T-helper 17 cell (primary cell): ENCODE data around the gene YLPM1. TPM values are rescaled to one million over a fixed set of nuclear protein-coding genes. Genes with fewer than 3 reads are reported as not detected.

Source experiments
- ATAC-seq: fragments of 150-1000 bp; cut with Tn5 transposase; 2 replicates; pipeline ENCODE4 v1.10.0; 2021; ENCODE audit warnings: mild to moderate bottlenecking, moderate library complexity
- DNase-seq, 3 donors: peaks; one replicate each; pipeline versions ENCODE4 v3.0.0 to v3.0.0-alpha.2; 2020 to 2021
- H3K9me3 ChIP-seq: one replicate; pipeline ENCODE4 v1.7.0; 2013; ENCODE audit warnings: low read length, mild to moderate bottlenecking; ENCODE audit not compliant: control insufficient read depth, poor library complexity, severe bottlenecking
- H3K27ac Mint-ChIP-seq: one replicate; pipeline ENCODE4 v1.8.0; 2022; ENCODE audit warnings: mild to moderate bottlenecking, moderate library complexity, mixed read lengths
- H3K27me3 Mint-ChIP-seq: one replicate; pipeline ENCODE4 v1.8.0; 2022; ENCODE audit warnings: mixed read lengths
- H3K36me3 Mint-ChIP-seq: one replicate; pipeline ENCODE4 v1.8.0; 2022; ENCODE audit warnings: low read depth, mixed read lengths
- H3K4me1 Mint-ChIP-seq: one replicate; pipeline ENCODE4 v1.8.0; 2022; ENCODE audit warnings: mild to moderate bottlenecking, mixed read lengths
- H3K4me3 Mint-ChIP-seq: one replicate; pipeline ENCODE4 v1.8.0; 2022; ENCODE audit warnings: mild to moderate bottlenecking, moderate library complexity, mixed read lengths
- total RNA-seq, 4 donors: library from RNA in 2 of 4; stranded (reverse) in 2 of 4; gene quantifications; one replicate each; pipeline ENCODE4 v1.2.3 and lab custom pipeline; 2022 to 2026

YLPM1 gene
- total RNA-seq, 2 donors from 2014 or later: 90.2 to 90.9 TPM

- Mint-ChIP-seq H3K36me3 (peaks cover 24% of the 10 kb centered on the region), H3K27me3 (no peaks in the 10 kb centered on the region), H3K4me1 (peaks cover 25% of the 10 kb centered on the region), H3K4me3 (no peak overlapping the region), H3K27ac (peak overlapping the region; percentile 66)
- ATAC-seq (no peak), DNase-seq (no peak)
- H3K9me3 ChIP-seq: no peaks in the 10 kb centered on the region
Observed at GRCh38 chr14:74800780-74801179, 37.7 kb downstream of the YLPM1 start.

- DNase-seq: no peak
- Mint-ChIP-seq H3K27ac (no peak overlapping the region), H3K27me3 (no peaks in the 10 kb centered on the region), H3K36me3 (peaks cover 21% of the 10 kb centered on the region), H3K4me3 (no peak overlapping the region), H3K4me1 (peaks cover 22% of the 10 kb centered on the region)
- no peak for ATAC-seq
- H3K9me3 ChIP-seq: no peaks in the 10 kb centered on the region
Observed at GRCh38 chr14:74801396-74801795, 38.3 kb downstream of the YLPM1 start.

GRCh38 chr14:74804219-74804825 lies 41.2 kb downstream of the YLPM1 start:
- ATAC-seq: peak; percentile 41
- Mint-ChIP-seq H3K4me1 (peaks cover 15% of the 10 kb centered on the region), H3K27me3 (no peaks in the 10 kb centered on the region), H3K4me3 (no peak overlapping the region), H3K27ac (no peak overlapping the region), H3K36me3 (peaks cover 12% of the 10 kb centered on the region)
- H3K9me3 ChIP-seq: no peaks in the 10 kb centered on the region
- no peak for DNase-seq

- no peaks in the 10 kb centered on the region for H3K9me3 ChIP-seq
- H3K27ac Mint-ChIP-seq: no peak overlapping the region
- no peak for DNase-seq
- peaks cover 14% of the 10 kb centered on the region for H3K4me1 Mint-ChIP-seq
- peaks cover 12% of the 10 kb centered on the region for H3K36me3 Mint-ChIP-seq
- ATAC-seq: no peak
- H3K4me3 Mint-ChIP-seq: no peak overlapping the region
- no peaks in the 10 kb centered on the region for H3K27me3 Mint-ChIP-seq
Observed at GRCh38 chr14:74807853-74808545, 44.9 kb downstream of the YLPM1 start.

- Mint-ChIP-seq H3K4me1 (peaks cover 9% of the 10 kb centered on the region), H3K4me3 (no peak overlapping the region), H3K27ac (peak overlapping the region; percentile 54), H3K36me3 (peaks cover 28% of the 10 kb centered on the region), H3K27me3 (no peaks in the 10 kb centered on the region)
- ATAC-seq: no peak
- no peak for DNase-seq
- no peaks in the 10 kb centered on the region for H3K9me3 ChIP-seq
Observed at GRCh38 chr14:74816124-74816523, 53.0 kb downstream of the YLPM1 start.

GRCh38 chr14:74820288-74820687 lies 57.2 kb downstream of the YLPM1 start:
- H3K9me3 ChIP-seq: no peaks in the 10 kb centered on the region
- H3K27ac Mint-ChIP-seq: peak overlapping the region; percentile 83
- H3K4me1 Mint-ChIP-seq: peaks cover 6% of the 10 kb centered on the region
- ATAC-seq (no peak), DNase-seq (no peak)
- peaks cover 19% of the 10 kb centered on the region for H3K36me3 Mint-ChIP-seq
- no peaks in the 10 kb centered on the region for H3K27me3 Mint-ChIP-seq
- no peak overlapping the region for H3K4me3 Mint-ChIP-seq

GRCh38 chr14:74821267-74821915 lies 58.3 kb downstream of the YLPM1 start:
- DNase-seq: no peak
- Mint-ChIP-seq H3K36me3 (peaks cover 15% of the 10 kb centered on the region), H3K27me3 (no peaks in the 10 kb centered on the region), H3K4me1 (peaks cover 2% of the 10 kb centered on the region), H3K27ac (peak overlapping the region; percentile 83), H3K4me3 (no peak overlapping the region)
- no peak for ATAC-seq
- H3K9me3 ChIP-seq: no peaks in the 10 kb centered on the region

GRCh38 chr14:74824997-74825396 lies 61.9 kb downstream of the YLPM1 start:
- Mint-ChIP-seq H3K4me3 (no peak overlapping the region), H3K27me3 (no peaks in the 10 kb centered on the region), H3K27ac (no peak overlapping the region), H3K4me1 (peaks cover 4% of the 10 kb centered on the region), H3K36me3 (peaks cover 8% of the 10 kb centered on the region)
- ATAC-seq (no peak), DNase-seq (no peak)
- no peaks in the 10 kb centered on the region for H3K9me3 ChIP-seq

- ATAC-seq (no peak), DNase-seq (no peak)
- peaks cover 5% of the 10 kb centered on the region for H3K4me1 Mint-ChIP-seq
- no peak overlapping the region for H3K27ac Mint-ChIP-seq
- no peaks in the 10 kb centered on the region for H3K9me3 ChIP-seq
- peaks cover 2% of the 10 kb centered on the region for H3K36me3 Mint-ChIP-seq
- no peaks in the 10 kb centered on the region for H3K27me3 Mint-ChIP-seq
- H3K4me3 Mint-ChIP-seq: no peak overlapping the region
Observed at GRCh38 chr14:74826574-74826973, 63.5 kb downstream of the YLPM1 start.

GRCh38 chr14:74829251-74829650 lies 66.1 kb downstream of the YLPM1 start:
- DNase-seq (no peak), ATAC-seq (no peak)
- Mint-ChIP-seq H3K27me3 (no peaks in the 10 kb centered on the region), H3K27ac (no peak overlapping the region), H3K4me1 (peaks cover 6% of the 10 kb centered on the region), H3K36me3 (peaks cover 3% of the 10 kb centered on the region), H3K4me3 (no peak overlapping the region)
- H3K9me3 ChIP-seq: no peaks in the 10 kb centered on the region

GRCh38 chr14:74832849-74833248 lies 69.7 kb downstream of the YLPM1 start:
- no peak for ATAC-seq
- peaks cover 7% of the 10 kb centered on the region for H3K36me3 Mint-ChIP-seq
- no peak overlapping the region for H3K27ac Mint-ChIP-seq

GRCh38 chr14:74834692-74835392 lies 71.7 kb downstream of the YLPM1 start:
- H3K4me1 Mint-ChIP-seq: peaks cover 33% of the 10 kb centered on the region
- H3K4me3 Mint-ChIP-seq: peak overlapping the region; percentile 85

More at GRCh38 chr14:74832849-74833248, 69.7 kb downstream of the YLPM1 start:
- no peaks in the 10 kb centered on the region for H3K27me3 Mint-ChIP-seq
- H3K4me3 Mint-ChIP-seq: no peak overlapping the region
- no peaks in the 10 kb centered on the region for H3K9me3 ChIP-seq
- no peak for DNase-seq
- H3K4me1 Mint-ChIP-seq: peaks cover 31% of the 10 kb centered on the region

GRCh38 chr14:74835645-74836250 lies 72.6 kb downstream of the YLPM1 start:
- H3K27me3 Mint-ChIP-seq: no peaks in the 10 kb centered on the region
- ATAC-seq: peak; percentile 22
- DNase-seq: no peak
- peaks cover 5% of the 10 kb centered on the region for H3K36me3 Mint-ChIP-seq
- H3K4me3 Mint-ChIP-seq: no peak overlapping the region
- peaks cover 34% of the 10 kb centered on the region for H3K4me1 Mint-ChIP-seq
- peak overlapping the region; percentile 95 for H3K27ac Mint-ChIP-seq
- H3K9me3 ChIP-seq: no peaks in the 10 kb centered on the region

More at GRCh38 chr14:74834692-74835392, 71.7 kb downstream of the YLPM1 start:
- H3K27ac Mint-ChIP-seq: peak overlapping the region; percentile 95
- no peaks in the 10 kb centered on the region for H3K9me3 ChIP-seq
- H3K27me3 Mint-ChIP-seq: no peaks in the 10 kb centered on the region
- H3K36me3 Mint-ChIP-seq: peaks cover 7% of the 10 kb centered on the region
- DNase-seq (no peak), ATAC-seq (no peak)
